Smooth muscle cell of trachea (primary cell): Measurements from ENCODE around the gene CEP290. TPM values are rescaled to one million over a fixed set of nuclear protein-coding genes. Genes with fewer than 3 reads are reported as not detected.

ENCODE experiments used
- total RNA-seq: library from RNA; depleted of rRNA; stranded (reverse); fragments of >200 nt; gene quantifications from 2 replicates; pipeline ENCODE4 v1.2.1, GENCODE V29; 2014

Gene CEP290, protein sequence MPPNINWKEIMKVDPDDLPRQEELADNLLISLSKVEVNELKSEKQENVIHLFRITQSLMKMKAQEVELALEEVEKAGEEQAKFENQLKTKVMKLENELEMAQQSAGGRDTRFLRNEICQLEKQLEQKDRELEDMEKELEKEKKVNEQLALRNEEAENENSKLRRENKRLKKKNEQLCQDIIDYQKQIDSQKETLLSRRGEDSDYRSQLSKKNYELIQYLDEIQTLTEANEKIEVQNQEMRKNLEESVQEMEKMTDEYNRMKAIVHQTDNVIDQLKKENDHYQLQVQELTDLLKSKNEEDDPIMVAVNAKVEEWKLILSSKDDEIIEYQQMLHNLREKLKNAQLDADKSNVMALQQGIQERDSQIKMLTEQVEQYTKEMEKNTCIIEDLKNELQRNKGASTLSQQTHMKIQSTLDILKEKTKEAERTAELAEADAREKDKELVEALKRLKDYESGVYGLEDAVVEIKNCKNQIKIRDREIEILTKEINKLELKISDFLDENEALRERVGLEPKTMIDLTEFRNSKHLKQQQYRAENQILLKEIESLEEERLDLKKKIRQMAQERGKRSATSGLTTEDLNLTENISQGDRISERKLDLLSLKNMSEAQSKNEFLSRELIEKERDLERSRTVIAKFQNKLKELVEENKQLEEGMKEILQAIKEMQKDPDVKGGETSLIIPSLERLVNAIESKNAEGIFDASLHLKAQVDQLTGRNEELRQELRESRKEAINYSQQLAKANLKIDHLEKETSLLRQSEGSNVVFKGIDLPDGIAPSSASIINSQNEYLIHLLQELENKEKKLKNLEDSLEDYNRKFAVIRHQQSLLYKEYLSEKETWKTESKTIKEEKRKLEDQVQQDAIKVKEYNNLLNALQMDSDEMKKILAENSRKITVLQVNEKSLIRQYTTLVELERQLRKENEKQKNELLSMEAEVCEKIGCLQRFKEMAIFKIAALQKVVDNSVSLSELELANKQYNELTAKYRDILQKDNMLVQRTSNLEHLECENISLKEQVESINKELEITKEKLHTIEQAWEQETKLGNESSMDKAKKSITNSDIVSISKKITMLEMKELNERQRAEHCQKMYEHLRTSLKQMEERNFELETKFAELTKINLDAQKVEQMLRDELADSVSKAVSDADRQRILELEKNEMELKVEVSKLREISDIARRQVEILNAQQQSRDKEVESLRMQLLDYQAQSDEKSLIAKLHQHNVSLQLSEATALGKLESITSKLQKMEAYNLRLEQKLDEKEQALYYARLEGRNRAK (N-terminal part only)
- 11.1 and 24.9 TPM in 2 replicates for total RNA-seq

GRCh38 chr12:88141774-88142609, at the start of gene CEP290, which contains the start of gene TMTC3:
Gene CEP290, minus strand, starts transcription at chr12:88142088. Its CDS starts 781 bp downstream, at chr12:88141307.
Gene TMTC3, plus strand, starts transcription at chr12:88142307. Its CDS starts 6,009 bp downstream, at chr12:88148316.

DNA sequence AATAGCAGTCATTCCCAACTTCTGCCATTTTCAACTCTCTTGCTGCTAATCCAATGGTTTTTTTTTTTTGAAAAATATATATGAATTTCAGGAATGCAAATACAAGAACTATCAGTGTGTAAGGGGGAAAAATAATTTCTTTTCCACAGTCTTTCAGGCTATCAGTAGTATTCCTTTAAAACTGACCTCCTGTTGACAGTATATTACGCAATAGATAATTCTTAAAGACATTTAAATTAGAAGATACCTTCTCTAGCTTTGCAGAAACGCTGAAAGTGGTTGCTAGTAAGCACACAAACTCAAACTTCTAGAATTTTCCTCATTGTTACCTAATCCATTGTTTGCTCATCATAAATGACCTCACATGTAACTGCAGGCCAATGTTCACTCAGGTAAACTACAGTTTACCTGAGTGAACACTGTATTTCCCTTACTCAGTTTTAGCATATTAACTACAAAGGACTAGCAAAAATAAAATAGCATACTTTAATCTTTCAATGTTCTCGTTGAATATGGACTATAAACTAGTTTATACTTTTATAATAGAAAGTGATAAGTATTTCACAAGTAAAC, 112.7 kb downstream of the CEP290 start, which contains the start of gene C12orf50:
Gene C12orf50, minus strand, starts transcription at position 309 of the 573 bp plus-strand sequence. CDS start 2,439 bp downstream, outside the sequence.

Other genes with a start within 250 kb of the CEP290 start
- gene C12orf50, start 112.7 kb downstream of the CEP290 start, total RNA-seq = 0.17 TPM in 1 of 2 replicates, not detected in the other
- gene TMTC3, start 219 bp upstream of the CEP290 start, total RNA-seq = 38.2 and 60.5 TPM in 2 replicates